Keratinocyte (primary cell): ENCODE measurements around the gene B4GALNT3. TPM values are rescaled to one million over a fixed set of nuclear protein-coding genes. Genes with fewer than 3 reads are reported as not detected.

Experiments
- DNase-seq: peaks from one replicate; pipeline ENCODE4 v3.0.0-alpha.2; 2011; ENCODE audit warnings: low read depth, missing footprints, low spot score
- FAIRE-seq: peaks from 2 replicates; lab custom pipeline; 2011; peaks lifted over from hg19 to GRCh38; lab: Jason Lieb, UNC
- H2AFZ ChIP-seq: 2 replicates; pipeline ENCODE4 v1.6.0; 2012; ENCODE audit warnings: low read length, control low read depth, inconsistent platforms; ENCODE audit not compliant: control insufficient read depth
- H3K27ac ChIP-seq: 2 replicates; pipeline ENCODE4 v1.5.1; 2011; ENCODE audit warnings: low read length; ENCODE audit not compliant: control insufficient read depth, insufficient read depth
- H3K27me3 ChIP-seq: 3 replicates; pipeline ENCODE4 v1.6.0; 2011; ENCODE audit warnings: low read length; ENCODE audit not compliant: control insufficient read depth, insufficient read depth; ENCODE audit errors: extremely low read depth
- H3K36me3 ChIP-seq, 2 experiments: 2 replicates in 1 of 2; 3 replicates in 1 of 2; pipeline ENCODE4 v1.5.1; 2011; ENCODE audit warnings: low read length in 2 of 2, mild to moderate bottlenecking in 1 of 2; ENCODE audit not compliant: control insufficient read depth in 2 of 2, insufficient read depth in 2 of 2; ENCODE audit errors: extremely low read depth in 1 of 2
- H3K4me1 ChIP-seq: 3 replicates; pipeline ENCODE4 v1.5.1; 2011; ENCODE audit warnings: low read length; ENCODE audit not compliant: control insufficient read depth, insufficient read depth; ENCODE audit errors: extremely low read depth
- H3K4me2 ChIP-seq: 3 replicates; pipeline ENCODE4 v1.6.0; 2011; ENCODE audit warnings: low read depth, low read length; ENCODE audit not compliant: control insufficient read depth, insufficient read depth; ENCODE audit errors: extremely low read depth
- H3K4me3 ChIP-seq, 3 experiments: fragments of 200-600 bp in 1 of 3; sonication (generic) in 1 of 3; 2 replicates in 2 of 3; 3 replicates in 1 of 3; pipeline ENCODE4 v1.5.1; 2011 to 2016; ENCODE audit warnings: low read length in 3 of 3, mild to moderate bottlenecking in 3 of 3, control low read depth in 2 of 3, inconsistent platforms in 1 of 3, low read depth in 1 of 3, mixed read lengths in 1 of 3, mixed run types in 1 of 3, moderate library complexity in 1 of 3; ENCODE audit not compliant: control insufficient read depth in 2 of 3, insufficient read depth in 2 of 3; ENCODE audit errors: extremely low read depth in 1 of 3
- H3K79me2 ChIP-seq: 2 replicates; pipeline ENCODE4 v1.6.0; 2012; ENCODE audit warnings: low read length; ENCODE audit not compliant: control insufficient read depth, insufficient read depth
- H3K9ac ChIP-seq: 3 replicates; pipeline ENCODE4 v1.6.0; 2011; ENCODE audit warnings: low read length; ENCODE audit not compliant: control insufficient read depth, insufficient read depth; ENCODE audit errors: extremely low read depth
- H3K9me1 ChIP-seq: 3 replicates; pipeline ENCODE4 v1.6.0; 2011; ENCODE audit warnings: low read length; ENCODE audit not compliant: control insufficient read depth, insufficient read depth; ENCODE audit errors: extremely low read depth
- H3K9me3 ChIP-seq: 2 replicates; pipeline ENCODE4 v1.5.1; 2012; ENCODE audit warnings: low read depth, low read length; ENCODE audit not compliant: control insufficient read depth
- H4K20me1 ChIP-seq: 3 replicates; pipeline ENCODE4 v1.6.0; 2011; ENCODE audit warnings: low read length; ENCODE audit not compliant: control insufficient read depth, insufficient read depth; ENCODE audit errors: extremely low read depth
- CTCF ChIP-seq, 3 experiments: IDR thresholded peaks in 1 of 3; conservative IDR thresholded peaks in 1 of 3; optimal IDR thresholded peaks in 1 of 3; 2 replicates in 2 of 3; 3 replicates in 1 of 3; pipeline versions ENCODE3 to v1.5.1; 2011; ENCODE audit warnings: low read length in 3 of 3, mild to moderate bottlenecking in 3 of 3, moderate library complexity in 2 of 3, control low read depth in 1 of 3, inconsistent platforms in 1 of 3; ENCODE audit not compliant: insufficient read depth in 2 of 3; ENCODE audit errors: extremely low read depth in 1 of 3
- EZH2 ChIP-seq: IDR thresholded peaks from one replicate; pipeline ENCODE4 v1.6.1; 2012; ENCODE audit warnings: inconsistent platforms, mild to moderate bottlenecking, low read length, moderate library complexity
- dilution Hi-C: fragments of 300-500 bp; cut with MboI; formaldehyde crosslinking; loops from one replicate; pipeline ENCODE4 v1.7.0; 2020; ENCODE audit warnings: low sequenced_read_pairs; ENCODE audit not compliant: extremely low pct_ligation_motif_present
- polyA plus RNA-seq, 5 experiments: library from polyadenylated mRNA; depleted of rRNA in 3 of 5; stranded (reverse) in 3 of 5; stranded (forward) in 1 of 5; unstranded in 1 of 5; fragments of >200 nt; gene quantifications; 1 replicate in 1 of 5; 2 replicates in 3 of 5; 3 replicates in 1 of 5; pipeline versions ENCODE4 v1.2.1 to v1.2.3, GENCODE V29; 2011 to 2012; ENCODE audit warnings: missing spikeins in 2 of 5, low read depth in 1 of 5, low replicate concordance in 1 of 5

B4GALNT3 gene
- polyA plus RNA-seq, 1 donor (not counting 4 experiments of a cell fraction or from before 2014, with no cell fraction given) = 7.5 TPM

GRCh38 chr12:607541-608001, 147.8 kb downstream of the B4GALNT3 start:
- Histone ChIP-seq H3K4me3 (no peak overlapping the region), H4K20me1 (no peaks in the 10 kb centered on the region), H2AFZ (peak overlapping the region; percentile 55), H3K27ac (peak overlapping the region; percentile 23), H3K79me2 (no peaks in the 10 kb centered on the region), H3K9me1 (peaks cover 2% of the 10 kb centered on the region), H3K9me3 (no peaks in the 10 kb centered on the region), H3K4me2 (peak overlapping the region; percentile 20), H3K4me1 (peaks cover 31% of the 10 kb centered on the region), H3K36me3 (no peaks in the 10 kb centered on the region), H3K9ac (no peak overlapping the region), H3K27me3 (no peaks in the 10 kb centered on the region)
- TF ChIP-seq EZH2 = no peak
- TF ChIP-seq CTCF (optimal IDR thresholded peaks at IDR 0.05 in 1 of 3, IDR thresholded peaks at IDR 0.05 in 1 of 3, conservative IDR thresholded peaks at IDR 0.05 in 1 of 3; ENCODE audit: extremely low read depth in 1 of 3, insufficient read depth in 2 of 3, low read length in 3 of 3) = no peak
- DNase-seq (no peak), FAIRE-seq (peak; percentile 96)
- dilution Hi-C loops = no loop called here

GRCh38 chr12:608413-608812, 148.7 kb downstream of the B4GALNT3 start:
- Histone ChIP-seq H3K79me2 (no peaks in the 10 kb centered on the region), H3K4me3 (no peak overlapping the region), H3K27ac (no peak overlapping the region), H3K9me1 (peaks cover 2% of the 10 kb centered on the region), H3K27me3 (no peaks in the 10 kb centered on the region), H3K9ac (no peak overlapping the region), H3K9me3 (no peaks in the 10 kb centered on the region), H3K36me3 (no peaks in the 10 kb centered on the region), H2AFZ (no peak overlapping the region), H4K20me1 (no peaks in the 10 kb centered on the region), H3K4me2 (no peak overlapping the region), H3K4me1 (peaks cover 28% of the 10 kb centered on the region)
- DNase-seq = no peak
- dilution Hi-C loops = no loop called here
- FAIRE-seq = peak; percentile 52
- TF ChIP-seq EZH2 (no peak), CTCF (optimal IDR thresholded peaks at IDR 0.05 in 1 of 3, IDR thresholded peaks at IDR 0.05 in 1 of 3, conservative IDR thresholded peaks at IDR 0.05 in 1 of 3; ENCODE audit: extremely low read depth in 1 of 3, insufficient read depth in 2 of 3, low read length in 3 of 3) (no peak)
